GM12891 (cell line): ENCODE results near the gene NPPA.

Source experiments
- POU2F2 ChIP-seq: IDR thresholded peaks from 2 replicates; pipeline ENCODE4 v1.6.1; 2011; ENCODE audit warnings: low read depth, mild to moderate bottlenecking, control low read depth, low read length, moderate library complexity
- SPI1 ChIP-seq: IDR thresholded peaks from 2 replicates; pipeline ENCODE4 v1.6.1; 2011; ENCODE audit warnings: low read depth, low read length, control low read depth

DNA sequence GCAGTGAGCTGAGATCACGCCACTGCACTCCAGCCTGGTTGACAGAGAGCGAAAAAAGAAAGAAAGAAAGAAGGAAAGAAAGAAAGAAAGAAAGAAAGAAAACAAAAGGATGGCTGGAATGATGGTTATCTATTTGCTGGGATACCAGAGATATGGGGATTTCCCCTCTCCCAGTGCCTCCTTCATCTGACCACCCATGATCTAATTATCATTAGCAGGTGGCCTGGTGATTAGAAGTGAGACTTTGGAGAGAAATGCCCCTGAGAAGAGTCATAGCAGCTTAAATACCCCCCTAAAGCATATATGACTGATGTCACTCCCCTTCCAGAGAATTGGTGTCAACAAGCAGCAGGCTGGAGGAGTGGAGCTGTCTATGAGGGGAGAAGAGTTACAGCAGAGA, 12.5 kb upstream of the NPPA start:
- TF ChIP-seq SPI1 (no peak), POU2F2 (no peak)
